ENCODE results near the gene FAM98A. TPM values are rescaled to one million over a fixed set of nuclear protein-coding genes. Genes with fewer than 3 reads are reported as not detected.

FAM98A gene
- total RNA-seq, result 10 to 100 TPM; 20.1 to 21.6 TPM
- 17.7 TPM for polyA plus RNA-seq (2013, experiment 1 of 2)
- polyA plus RNA-seq (2013, experiment 2 of 2), result 17.5 TPM
- total RNA-seq, result 16.6 to 119 (median 44.6) reads per million in 172 experiments

DNA sequence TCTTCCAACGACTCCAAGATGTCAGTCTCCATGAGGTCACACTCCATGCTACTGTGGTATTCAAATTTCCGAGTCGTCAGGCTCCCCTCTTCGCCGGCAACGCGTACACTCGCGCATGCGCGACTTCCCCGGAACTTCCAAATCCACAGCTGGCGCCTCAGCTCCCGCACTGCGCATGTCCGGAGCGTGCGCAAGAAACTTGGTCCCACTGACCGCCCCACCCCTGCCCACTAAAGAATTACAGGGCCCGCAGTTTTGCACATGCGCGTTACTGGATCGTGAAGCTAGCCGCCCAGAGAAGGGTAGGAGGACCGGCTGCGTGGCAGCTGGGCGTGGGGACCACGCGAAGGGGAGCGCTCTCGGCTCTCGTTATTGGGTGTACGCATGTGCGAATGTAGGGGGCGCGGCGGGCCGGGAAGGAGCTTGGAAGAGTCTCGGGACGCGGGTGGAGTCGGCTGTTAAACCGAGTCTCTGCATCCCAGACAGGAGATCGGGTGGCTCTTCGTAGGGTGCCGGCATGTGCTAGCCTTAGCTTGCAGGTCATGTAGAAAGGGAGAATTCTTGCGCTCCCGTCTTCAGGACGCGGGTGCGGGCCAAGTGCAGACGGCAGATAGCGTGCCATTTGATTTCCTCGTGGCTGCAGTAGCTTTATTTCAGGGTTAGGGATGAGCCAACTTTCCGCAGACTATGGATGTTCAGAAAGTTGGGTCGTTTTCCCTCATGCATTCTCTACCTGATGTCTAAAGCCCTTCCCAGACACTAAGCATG is at the start of gene FAM98A:
FAM98A (minus strand) TSS at position 125 of the 768 bp plus-strand sequence; CDS start at position 47, 78 bp downstream.
- ChIA-PET CTCF (interaction anchor here (2.2 to 2.7 kb wide), 2 partner anchors 16 to 124 kb away, joined by 10 to 11 read pairs; no protein-coding TSS in a partner anchor), POLR2A (interaction anchor here (0.8 to 2.7 kb wide), 4 partner anchors 9 to 973 kb away, joined by 3 to 54 read pairs (median 8); partner anchors contain the start of gene RASGRP3)
- Mint-ChIP-seq H3K36me3 (ENCODE audit: low read depth) (peaks cover 23% of the 10 kb centered on the region), H3K27ac (peak within 1 kb of the TSS; percentile 92), H3K4me3 (peak within 1 kb of the TSS; percentile 96), H3K4me1 (ENCODE audit: low read depth) (peaks cover 46% of the 10 kb centered on the region), H3K27me3 (no peaks in the 10 kb centered on the region), H3K9me3 (no peaks in the 10 kb centered on the region)
- Histone ChIP-seq H3K36me3 (ENCODE audit: insufficient read depth, low read length) (peaks cover 7% of the 10 kb centered on the region), H3K4me1 (ENCODE audit: insufficient read depth, low read length) (peaks cover 16% of the 10 kb centered on the region), H3K27me3 (ENCODE audit: control insufficient read depth in 1 of 2, insufficient read depth in 2 of 2, low read length in 2 of 2) (no peaks in the 10 kb centered on the region), H3K4me3 (ENCODE audit: low read length) (peak within 1 kb of the TSS; percentile 95), H3K9me3 (ENCODE audit: control insufficient read depth in 1 of 2, insufficient read depth in 1 of 2, low read length in 2 of 2) (no peaks in the 10 kb centered on the region), H3K27ac (ENCODE audit: low read depth in 1 of 2, low read length in 2 of 2) (peak within 1 kb of the TSS; percentile 77 to 86)
- ATAC-seq (ENCODE audit: poor library complexity), result peak; percentile 91
- intact Hi-C loops (cut with DNase I, micrococcal nuclease), result loop anchor here (1.0 to 10.0 kb wide), 5 partner anchors 123 to 1535 kb away; partner anchors contain the start of genes TTC27 (in 2 of the 2), BIRC6 (in 1 of the 2), RASGRP3 (in 1 of the 2) and SPAST (in 1 of the 2)
- peak; percentile 97 to 100 (median 99) for DNase-seq
- no peak for TF ChIP-seq CTCF (IDR thresholded peaks at IDR 0.05)

DNA sequence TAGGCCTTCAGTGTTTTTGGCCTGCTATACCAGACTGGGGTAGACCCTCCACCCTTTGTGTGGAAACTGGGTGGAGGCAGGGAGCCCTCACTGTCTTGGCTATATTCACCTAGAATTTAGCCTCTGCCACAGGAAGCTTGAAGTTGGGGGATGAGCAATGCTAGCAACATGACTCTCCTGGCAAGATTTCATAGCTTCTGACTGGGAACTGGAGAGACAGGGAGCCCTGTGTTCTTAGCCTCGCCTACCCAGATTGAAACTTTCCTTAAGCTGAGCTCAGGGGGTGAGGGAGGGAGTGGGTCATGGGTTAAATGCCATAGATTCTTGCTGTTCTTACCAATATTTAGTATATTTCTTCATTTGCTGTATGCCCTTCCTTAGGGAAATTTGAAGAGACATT is 46.8 kb upstream of the FAM98A start:
- H3K4me3 ChIP-seq (ENCODE audit: low read length), result no peak overlapping the region
- peaks cover 7% of the 10 kb centered on the region in 2 experiments for H3K9me3 ChIP-seq (ENCODE audit: control insufficient read depth in 1 of 2, insufficient read depth in 1 of 2, low read length in 2 of 2)
- ATAC-seq (ENCODE audit: poor library complexity) (no peak), DNase-seq (no peak)
- no peak overlapping the region for H3K27ac Mint-ChIP-seq
- POLR2A ChIA-PET, result no interaction called here
- no peaks in the 10 kb centered on the region for H3K27me3 ChIP-seq (ENCODE audit: control insufficient read depth in 1 of 2, insufficient read depth in 2 of 2, low read length in 2 of 2)
- intact Hi-C loops (cut with DNase I, micrococcal nuclease), result no loop called here
- peaks cover 32% of the 10 kb centered on the region for H3K27me3 Mint-ChIP-seq
- H3K27ac ChIP-seq (ENCODE audit: low read depth in 1 of 2, low read length in 2 of 2), result no peak overlapping the region
- TF ChIP-seq CTCF (IDR thresholded peaks at IDR 0.05), result no peak
- CTCF ChIA-PET, result interaction anchor here (0.6 kb wide), 1 partner anchor 965 kb away, joined by 3 read pairs; no protein-coding TSS in a partner anchor
- H3K9me3 Mint-ChIP-seq, result peaks cover 5% of the 10 kb centered on the region
- H3K36me3 Mint-ChIP-seq (ENCODE audit: low read depth), result peaks cover 5% of the 10 kb centered on the region
- no peaks in the 10 kb centered on the region for H3K4me1 Mint-ChIP-seq (ENCODE audit: low read depth)
- no peaks in the 10 kb centered on the region for H3K4me1 ChIP-seq (ENCODE audit: insufficient read depth, low read length)
- no peak overlapping the region for H3K4me3 Mint-ChIP-seq
- no peaks in the 10 kb centered on the region for H3K36me3 ChIP-seq (ENCODE audit: insufficient read depth, low read length)

GRCh38 chr2:33644215-33644614 is 45.1 kb upstream of the FAM98A start:
- POLR2A ChIA-PET, result no interaction called here
- no peaks in the 10 kb centered on the region for H3K36me3 ChIP-seq (ENCODE audit: insufficient read depth, low read length)
- H3K4me1 ChIP-seq (ENCODE audit: insufficient read depth, low read length), result no peaks in the 10 kb centered on the region
- CTCF ChIA-PET, result no interaction called here
- peaks cover 7% of the 10 kb centered on the region in 2 experiments for H3K9me3 ChIP-seq (ENCODE audit: control insufficient read depth in 1 of 2, insufficient read depth in 1 of 2, low read length in 2 of 2)
- DNase-seq (no peak), ATAC-seq (ENCODE audit: poor library complexity) (no peak)
- intact Hi-C loops (cut with DNase I, micrococcal nuclease), result no loop called here
- no peak overlapping the region for H3K4me3 ChIP-seq (ENCODE audit: low read length)
- no peaks in the 10 kb centered on the region for H3K4me1 Mint-ChIP-seq (ENCODE audit: low read depth)
- H3K27ac ChIP-seq (ENCODE audit: low read depth in 1 of 2, low read length in 2 of 2), result no peak overlapping the region
- H3K27ac Mint-ChIP-seq, result no peak overlapping the region
- peaks cover 5% of the 10 kb centered on the region for H3K9me3 Mint-ChIP-seq
- TF ChIP-seq CTCF (IDR thresholded peaks at IDR 0.05), result no peak
- peaks cover 5% of the 10 kb centered on the region for H3K36me3 Mint-ChIP-seq (ENCODE audit: low read depth)
- peaks cover 27% of the 10 kb centered on the region for H3K27me3 Mint-ChIP-seq
- H3K4me3 Mint-ChIP-seq, result no peak overlapping the region
- no peaks in the 10 kb centered on the region for H3K27me3 ChIP-seq (ENCODE audit: control insufficient read depth in 1 of 2, insufficient read depth in 2 of 2, low read length in 2 of 2)
